ENCODE data around the gene VPS37C. TPM values are rescaled to one million over a fixed set of nuclear protein-coding genes. Genes with fewer than 3 reads are reported as not detected.
"Not testable (repeated sequence)": the region's sequence is repeated elsewhere in the genome, so short reads cannot be mapped to it uniquely, and the experiment has no call there.

Gene VPS37C
- total RNA-seq, 1 experiment from 2014 or later: 23.4 TPM

- CTCF ChIA-PET; ATAC-seq; H3K36me3 Mint-ChIP-seq; DNase-seq (ENCODE audit: low spot score); H3K9me3 Mint-ChIP-seq; H3K27ac Mint-ChIP-seq; POLR2A ChIA-PET; H3K4me3 Mint-ChIP-seq; H3K27me3 Mint-ChIP-seq (ENCODE audit: low read depth): not testable (repeated sequence)
- peaks cover 20% of the 10 kb centered on the region; the same call in 1 of the 2 replicates for H3K4me1 Mint-ChIP-seq
Observed at GRCh38 chr11:61165785-61166184, 4.6 kb upstream of the VPS37C start.

- TF ChIP-seq ZNF281 (CRISPR knock-in tag; IDR thresholded peaks at IDR 0.05) (no peak), ZSCAN18 (CRISPR knock-in tag; IDR thresholded peaks at IDR 0.05) (no peak)
- DNase-seq (ENCODE audit: low spot score) (no peak), ATAC-seq (no peak)
- ChIA-PET POLR2A (no interaction called here), CTCF (no interaction called here)
- H3K27me3 Mint-ChIP-seq (ENCODE audit: low read depth): peaks cover 4% of the 10 kb centered on the region; the same call in 1 of the 2 replicates
- H3K4me1 Mint-ChIP-seq: peaks cover 30% of the 10 kb centered on the region
- peaks cover 3% of the 10 kb centered on the region; the same call in 1 of the 2 replicates for H3K36me3 Mint-ChIP-seq
- peak overlapping the region; percentile 52; the same call in 1 of the 2 replicates for H3K27ac Mint-ChIP-seq
- peaks cover 4% of the 10 kb centered on the region; the same call in 1 of the 2 replicates for H3K9me3 Mint-ChIP-seq
- no peak overlapping the region for H3K4me3 Mint-ChIP-seq
Observed at GRCh38 chr11:61164606-61165424, 3.6 kb upstream of the VPS37C start.

- CTCF ChIA-PET: interaction anchor here (0.6 kb wide), 1 partner anchor 264 kb away, joined by 3 read pairs; no protein-coding TSS in a partner anchor
- no peak overlapping the region for H3K27ac Mint-ChIP-seq
- H3K4me3 Mint-ChIP-seq: no peak overlapping the region
- POLR2A ChIA-PET: no interaction called here
- H3K4me1 Mint-ChIP-seq: peaks cover 35% of the 10 kb centered on the region
- ATAC-seq (no peak), DNase-seq (ENCODE audit: low spot score) (no peak)
- peaks cover 4% of the 10 kb centered on the region; the same call in 1 of the 2 replicates for H3K27me3 Mint-ChIP-seq (ENCODE audit: low read depth)
- H3K36me3 Mint-ChIP-seq: peaks cover 3% of the 10 kb centered on the region; the same call in 1 of the 2 replicates
- peaks cover 4% of the 10 kb centered on the region; the same call in 1 of the 2 replicates for H3K9me3 Mint-ChIP-seq
- TF ChIP-seq NFE2L1 (CRISPR knock-in tag; IDR thresholded peaks at IDR 0.05) (no peak), NR2C2 (CRISPR knock-in tag; IDR thresholded peaks at IDR 0.05) (no peak), FOXP1 (CRISPR knock-in tag; IDR thresholded peaks at IDR 0.05; ENCODE audit: borderline replicate concordance) (no peak), AR (CRISPR knock-in tag; IDR thresholded peaks at IDR 0.05) (no peak), PRRX2 (CRISPR knock-in tag; IDR thresholded peaks at IDR 0.05) (no peak), IRF2 (CRISPR knock-in tag; IDR thresholded peaks at IDR 0.05; ENCODE audit: borderline replicate concordance, low read depth) (no peak), USF2 (CRISPR knock-in tag; IDR thresholded peaks at IDR 0.05) (no peak), KAT7 (CRISPR knock-in tag; IDR thresholded peaks at IDR 0.05; ENCODE audit: borderline replicate concordance) (no peak), AFF4 (CRISPR knock-in tag; IDR thresholded peaks at IDR 0.05; ENCODE audit: borderline replicate concordance) (no peak), FOXK1 (CRISPR knock-in tag; IDR thresholded peaks at IDR 0.05) (no peak), ZNF317 (CRISPR knock-in tag; IDR thresholded peaks at IDR 0.05; ENCODE audit: borderline replicate concordance, low read depth) (no peak), ZNF416 (CRISPR knock-in tag; IDR thresholded peaks at IDR 0.05) (no peak)
Observed at GRCh38 chr11:61163714-61164605, 2.7 kb upstream of the VPS37C start.
